GM19397 (cell line): ENCODE results near the gene PRG3.
"Not testable (repeated sequence)": the region's sequence is repeated elsewhere in the genome, so short reads cannot be mapped to it uniquely, and the experiment has no call there.

ENCODE experiments used
- ATAC-seq: cut with Tn5 transposase; IDR thresholded peaks from one replicate; pipeline ENCODE4 v1.9.1; 2021; ENCODE audit warnings: mild to moderate bottlenecking, moderate library complexity; ENCODE audit not compliant: unreplicated experiment

The PRG3 gene

GRCh38 chr11:57341250-57341808 is 39.6 kb downstream of the PRG3 start:
- ATAC-seq, result no peak

GRCh38 chr11:57340039-57340615 is 40.8 kb downstream of the PRG3 start:
- ATAC-seq, result no peak

- ATAC-seq, result no peak
Observed at GRCh38 chr11:57339328-57339727, 41.6 kb downstream of the PRG3 start.

GRCh38 chr11:57338142-57338541 is 42.8 kb downstream of the PRG3 start, which contains the start of gene P2RX3:
Gene P2RX3 (plus strand): TSS chr11:57338352. CDS start chr11:57338551, 199 bp downstream.
- ATAC-seq, result no peak

- not testable (repeated sequence) for ATAC-seq
Observed at GRCh38 chr11:57336856-57337255, 44.1 kb downstream of the PRG3 start.

GRCh38 chr11:57336111-57336666 is 44.8 kb downstream of the PRG3 start:
- no peak for ATAC-seq

GRCh38 chr11:57335343-57336110 is 45.4 kb downstream of the PRG3 start, which contains the start of gene SSRP1:
Gene SSRP1 (minus strand): TSS chr11:57335892. CDS start chr11:57335121, 771 bp downstream.
- peak; percentile 99 for ATAC-seq

- ATAC-seq, result no peak
Observed at GRCh38 chr11:57335023-57335342, 46.0 kb downstream of the PRG3 start.

GRCh38 chr11:57332694-57333440 is 48.1 kb downstream of the PRG3 start:
- ATAC-seq, result no peak

GRCh38 chr11:57331720-57332119 is 49.2 kb downstream of the PRG3 start:
- ATAC-seq, result no peak

- no peak for ATAC-seq
Observed at GRCh38 chr11:57330029-57330428, 50.9 kb downstream of the PRG3 start.

GRCh38 chr11:57327721-57328120 is 53.2 kb downstream of the PRG3 start:
- ATAC-seq, result no peak
